Head of caudate nucleus (tissue), 42 donors: ENCODE results near the gene EMX1.

Source experiments
- DNase-seq, 42 donors: peaks; one replicate each; pipeline versions ENCODE4 v3.0.0 to v3.0.0-alpha.2; 2020 to 2021; ENCODE audit warnings: mixed read lengths in 7 of 42
- intact Hi-C: fragments of 100-400 bp; cut with DNase I; formaldehyde crosslinking; loops from one replicate; pipeline ENCODE4 v1.15.0; 2022

The EMX1 gene

GRCh38 chr2:72934683-72935610 is 17.6 kb downstream of the EMX1 start:
- DNase-seq: no peak
- intact Hi-C loops: no loop called here

- no peak for DNase-seq
- intact Hi-C loops: no loop called here
These were observed 18.3 kb downstream of the EMX1 start for GRCh38 chr2:72935611-72935957.

GRCh38 chr2:72936660-72937355 is 19.5 kb downstream of the EMX1 start:
- DNase-seq: no peak
- intact Hi-C loops: no loop called here

- intact Hi-C loops: no loop called here
- DNase-seq: peak in 5 of 42 donors; percentile 13 to 47 (median 27)
These were observed 20.0 kb downstream of the EMX1 start for GRCh38 chr2:72937356-72937669.

GRCh38 chr2:72938455-72938854 is 21.1 kb downstream of the EMX1 start:
- no peak for DNase-seq
- intact Hi-C loops: no loop called here

GRCh38 chr2:72940361-72940760 is 23.0 kb downstream of the EMX1 start:
- intact Hi-C loops: no loop called here
- DNase-seq: no peak

- no peak for DNase-seq
- intact Hi-C loops: no loop called here
These were observed 23.5 kb downstream of the EMX1 start for GRCh38 chr2:72940786-72941185.

- intact Hi-C loops: no loop called here
- no peak for DNase-seq
These were observed 25.0 kb downstream of the EMX1 start for GRCh38 chr2:72942293-72942692.

GRCh38 chr2:72942881-72943418 is 25.6 kb downstream of the EMX1 start:
- no peak for DNase-seq
- intact Hi-C loops: no loop called here

- intact Hi-C loops: no loop called here
- no peak for DNase-seq
These were observed 26.4 kb downstream of the EMX1 start for GRCh38 chr2:72943540-72944395.

- no peak for DNase-seq
- intact Hi-C loops: no loop called here
These were observed 27.6 kb downstream of the EMX1 start for GRCh38 chr2:72944804-72945449.

- intact Hi-C loops: no loop called here
- DNase-seq: no peak
These were observed 28.2 kb downstream of the EMX1 start for GRCh38 chr2:72945450-72946019.

GRCh38 chr2:72946466-72946865 is 29.1 kb downstream of the EMX1 start:
- intact Hi-C loops: no loop called here
- DNase-seq: no peak

- intact Hi-C loops: no loop called here
- DNase-seq: no peak
These were observed 30.9 kb downstream of the EMX1 start for GRCh38 chr2:72947952-72948830.

GRCh38 chr2:72949045-72949444 is 31.7 kb downstream of the EMX1 start:
- DNase-seq: no peak
- intact Hi-C loops: no loop called here

GRCh38 chr2:72949642-72950041 is 32.3 kb downstream of the EMX1 start:
- no peak for DNase-seq
- intact Hi-C loops: no loop called here

- intact Hi-C loops: no loop called here
- no peak for DNase-seq
These were observed 33.4 kb downstream of the EMX1 start for GRCh38 chr2:72950558-72951255.
